Raji (cell line): ENCODE data around the gene FCER2.
A peak's percentile ranks its signal among the peaks of the same experiment; 100 is the strongest.

ENCODE experiments used
- POLR2A ChIP-seq: IDR thresholded peaks from 2 replicates; pipeline ENCODE4 v1.6.1; 2011; ENCODE audit warnings: low read depth, low read length, control low read depth; ENCODE audit not compliant: insufficient read depth

The FCER2 gene

DNA sequence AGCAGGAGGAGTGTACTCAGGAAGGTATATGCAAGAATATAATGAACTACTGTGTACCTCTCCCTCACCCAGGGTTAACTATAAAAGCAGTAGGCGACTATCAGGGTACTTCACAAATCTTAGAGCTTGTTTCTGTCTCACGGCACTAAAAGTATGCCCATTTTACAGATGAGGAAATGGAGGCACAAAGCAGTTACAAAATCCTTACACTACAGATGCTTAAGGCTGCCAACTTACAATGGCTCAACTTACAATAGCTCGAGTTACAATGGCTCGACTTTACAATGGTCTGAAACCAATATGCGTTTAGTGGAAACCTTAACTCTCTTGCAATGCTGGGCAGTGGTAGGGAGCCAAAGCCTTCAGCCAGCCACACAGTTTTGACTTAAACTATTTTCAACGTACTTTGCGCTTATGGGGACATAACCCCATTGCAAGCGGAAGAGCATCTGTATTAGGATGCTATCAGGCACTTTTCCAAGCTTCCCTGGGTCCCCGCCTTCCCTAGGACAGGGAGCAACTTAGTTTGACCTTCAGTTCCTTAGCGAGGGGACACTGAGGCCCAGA, 4.1 kb downstream of the FCER2 start:
- no peak for TF ChIP-seq POLR2A

- no peak for TF ChIP-seq POLR2A
These were observed 7.4 kb downstream of the FCER2 start for GRCh38 chr19:7694499-7694898.

DNA sequence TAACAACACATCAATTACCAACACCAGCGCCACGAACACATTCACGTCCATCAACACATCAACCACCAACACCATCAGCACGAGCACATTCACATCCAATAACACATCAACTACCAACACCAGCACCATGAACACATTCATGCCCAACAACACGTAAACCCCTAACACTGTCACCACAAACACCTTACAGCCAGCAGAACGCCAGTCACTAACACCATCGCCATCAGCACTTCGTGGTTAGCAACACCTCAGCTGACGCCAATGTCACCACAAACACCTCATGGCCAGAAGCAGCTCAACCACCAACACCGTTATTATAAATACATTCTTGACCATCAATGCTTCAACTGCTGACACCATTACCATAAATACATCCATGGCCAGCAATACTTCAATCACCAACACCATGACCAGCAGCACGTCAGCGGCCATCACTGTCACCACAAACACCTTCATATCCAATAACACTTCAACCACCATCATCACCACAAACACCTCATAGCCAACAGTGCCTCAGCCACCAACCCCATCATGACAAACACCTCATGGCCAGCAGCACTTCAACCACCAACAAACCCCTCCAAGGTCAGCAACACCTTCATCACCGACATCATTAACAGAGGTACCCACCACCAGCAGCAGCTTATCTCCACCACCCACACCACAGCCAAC, 9.4 kb downstream of the FCER2 start:
- no peak for TF ChIP-seq POLR2A

DNA sequence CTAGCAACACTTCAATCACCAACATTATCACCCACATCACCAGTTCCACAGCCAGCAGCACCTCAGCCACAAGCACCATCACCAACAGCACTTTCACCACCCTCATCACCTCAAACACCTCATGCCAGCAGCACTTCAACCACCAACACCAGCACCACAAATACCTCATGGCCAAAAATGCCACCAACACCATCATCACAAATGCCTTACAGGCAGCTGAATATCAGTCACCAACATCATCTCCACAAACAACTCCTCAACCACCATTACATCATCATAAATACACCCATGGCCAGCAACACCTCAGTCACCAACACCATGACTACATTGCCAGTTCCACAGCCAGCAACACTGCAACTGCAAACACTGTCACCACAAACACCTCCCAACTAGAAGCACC, 10.4 kb downstream of the FCER2 start:
- TF ChIP-seq POLR2A = no peak

GRCh38 chr19:7690779-7691258, 11.1 kb downstream of the FCER2 start:
- no peak for TF ChIP-seq POLR2A

DNA sequence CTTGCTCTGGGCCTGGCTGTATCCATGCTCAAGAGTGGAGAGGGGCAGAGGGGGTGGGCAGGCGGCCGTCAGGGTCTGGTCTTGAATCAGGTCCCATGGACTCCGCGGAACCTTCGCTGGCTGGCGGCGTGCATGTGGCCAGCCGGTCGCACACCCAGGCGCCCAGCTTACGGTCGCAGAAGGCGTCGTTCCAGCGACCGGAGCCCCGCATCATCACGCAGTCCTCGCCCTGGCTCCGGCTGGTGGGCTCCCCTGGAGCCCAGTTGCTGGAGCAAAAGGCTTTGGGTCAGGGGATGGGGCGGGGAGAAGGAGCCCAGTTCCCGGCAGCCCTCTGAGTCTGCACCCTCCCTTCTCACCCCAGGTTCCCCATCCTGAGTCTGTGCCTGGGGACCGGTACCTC, 12.8 kb downstream of the FCER2 start:
- no peak for TF ChIP-seq POLR2A

- peak; percentile 15; the same call in 1 of the 2 replicates for TF ChIP-seq POLR2A
These were observed 14.8 kb downstream of the FCER2 start for GRCh38 chr19:7687177-7687576.

DNA sequence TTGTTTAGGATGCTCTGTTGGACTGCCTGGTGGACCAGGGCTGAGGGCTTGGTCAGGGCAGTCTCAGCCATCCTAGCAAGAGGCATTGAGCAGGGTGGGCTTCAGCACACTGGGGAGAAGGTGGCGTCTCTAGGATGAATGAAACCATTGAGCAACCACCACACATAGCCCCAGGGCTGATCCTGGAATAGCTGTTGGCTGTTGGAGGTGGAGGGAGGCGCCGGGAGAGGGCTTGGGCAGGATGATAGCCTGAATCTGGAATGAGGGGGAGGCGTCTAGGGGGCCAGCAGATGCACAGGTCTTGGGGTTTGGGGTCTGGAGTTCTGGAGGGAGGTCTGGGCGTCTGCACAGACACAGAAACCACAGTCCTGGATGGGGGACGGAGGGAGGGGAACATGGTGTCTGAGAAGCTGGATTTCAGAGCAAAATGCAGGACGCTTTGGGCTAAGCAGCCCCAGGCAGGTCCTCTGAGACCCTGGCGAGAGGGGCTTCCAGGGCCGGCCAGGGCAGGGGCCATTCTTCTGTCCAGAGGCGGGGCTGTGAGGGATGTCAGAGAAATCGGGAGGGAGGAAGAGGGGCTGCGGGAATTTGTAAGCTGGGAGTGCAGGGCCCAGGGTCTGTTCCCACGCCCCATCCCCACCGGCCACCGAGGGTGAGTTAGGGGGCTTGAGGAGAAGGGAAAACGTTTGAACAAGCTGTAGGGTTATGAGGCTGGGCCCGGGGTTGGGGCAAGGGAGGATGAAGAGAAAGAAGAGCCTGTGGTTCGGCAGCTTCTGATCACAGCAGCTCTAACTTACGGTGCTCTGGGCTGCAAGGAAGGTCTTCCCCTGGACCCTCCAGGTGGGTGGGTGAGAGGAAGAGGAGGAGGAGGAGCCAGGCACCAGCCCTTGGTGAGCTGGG, 16.1 kb downstream of the FCER2 start:
- no peak for TF ChIP-seq POLR2A

GRCh38 chr19:7682175-7682855, 19.6 kb downstream of the FCER2 start:
- TF ChIP-seq POLR2A = no peak

GRCh38 chr19:7681340-7682174, 20.4 kb downstream of the FCER2 start:
- TF ChIP-seq POLR2A = no peak

GRCh38 chr19:7680606-7681339, 21.2 kb downstream of the FCER2 start, which contains the start of gene TRAPPC5:
TSS of gene TRAPPC5 (plus strand) at chr19:7680833. CDS start at chr19:7682254, 1,421 bp downstream.
- TF ChIP-seq POLR2A = peak; percentile 82

GRCh38 chr19:7679771-7680605, 21.9 kb downstream of the FCER2 start:
- TF ChIP-seq POLR2A = no peak
